Measurements from ENCODE around the gene S100A11.

Gene S100A11

GRCh38 chr1:152039461-152039860 is 2.7 kb upstream of the S100A11 start:
- DNase-seq (ENCODE audit: low read depth, low spot score): no peak

DNA sequence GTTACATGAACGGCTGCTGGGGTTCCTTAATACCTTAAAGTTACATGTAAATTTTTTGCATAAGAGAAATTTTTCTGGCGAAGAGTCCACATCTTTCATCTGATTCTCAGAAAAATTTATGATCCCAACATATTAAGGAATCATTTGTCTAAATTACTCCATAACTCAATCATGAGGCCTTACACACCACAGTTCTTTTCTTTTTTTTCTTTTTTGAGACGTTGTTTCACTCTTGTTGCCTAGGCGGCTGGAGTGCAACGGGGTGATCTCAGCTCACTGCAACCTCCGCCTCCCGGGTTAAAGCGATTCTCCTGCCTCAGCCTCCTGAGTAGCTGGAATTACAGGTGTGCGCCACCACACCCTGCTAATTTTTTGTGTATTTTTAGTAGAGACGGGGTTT is 2.1 kb upstream of the S100A11 start:
- DNase-seq (ENCODE audit: low read depth, low spot score): no peak

- no peak for DNase-seq (ENCODE audit: low read depth, low spot score)
These were observed 1.1 kb downstream of the S100A11 start for GRCh38 chr1:152035539-152036266.

- DNase-seq (ENCODE audit: low read depth, low spot score): no peak
These were observed 1.9 kb downstream of the S100A11 start for GRCh38 chr1:152034654-152035538.

DNA sequence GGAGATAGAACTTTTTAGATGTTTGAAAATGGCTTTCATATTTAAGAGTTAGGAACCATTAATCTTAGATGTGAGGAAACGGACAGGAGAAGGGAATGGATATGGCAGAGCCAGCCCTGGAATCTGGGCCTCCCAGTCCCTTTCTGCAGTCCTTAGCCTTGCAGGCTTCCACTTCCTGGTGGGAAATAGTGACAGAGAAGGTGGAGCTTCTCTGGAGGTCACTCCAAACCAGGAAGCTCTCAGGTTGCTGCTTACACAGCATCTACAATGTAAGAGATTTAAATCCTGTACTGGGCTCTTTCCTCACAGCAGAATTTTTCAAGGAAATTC is 2.5 kb downstream of the S100A11 start:
- no peak for DNase-seq (ENCODE audit: low read depth, low spot score)

DNA sequence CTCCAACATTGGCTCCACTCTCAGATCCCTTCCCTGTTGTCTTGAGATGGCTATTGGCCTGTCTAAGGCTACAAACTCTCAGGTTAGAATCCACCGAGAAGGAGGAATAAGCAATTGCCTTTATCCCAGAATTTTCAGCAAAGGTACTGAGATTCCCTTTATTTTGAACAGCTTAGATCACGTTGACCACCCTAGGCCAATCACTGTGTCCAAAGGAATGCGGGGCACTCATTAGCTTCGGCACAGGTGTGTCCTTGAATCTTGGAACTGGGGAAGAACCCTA is 6.9 kb downstream of the S100A11 start:
- no peak for DNase-seq (ENCODE audit: low read depth, low spot score)

DNA sequence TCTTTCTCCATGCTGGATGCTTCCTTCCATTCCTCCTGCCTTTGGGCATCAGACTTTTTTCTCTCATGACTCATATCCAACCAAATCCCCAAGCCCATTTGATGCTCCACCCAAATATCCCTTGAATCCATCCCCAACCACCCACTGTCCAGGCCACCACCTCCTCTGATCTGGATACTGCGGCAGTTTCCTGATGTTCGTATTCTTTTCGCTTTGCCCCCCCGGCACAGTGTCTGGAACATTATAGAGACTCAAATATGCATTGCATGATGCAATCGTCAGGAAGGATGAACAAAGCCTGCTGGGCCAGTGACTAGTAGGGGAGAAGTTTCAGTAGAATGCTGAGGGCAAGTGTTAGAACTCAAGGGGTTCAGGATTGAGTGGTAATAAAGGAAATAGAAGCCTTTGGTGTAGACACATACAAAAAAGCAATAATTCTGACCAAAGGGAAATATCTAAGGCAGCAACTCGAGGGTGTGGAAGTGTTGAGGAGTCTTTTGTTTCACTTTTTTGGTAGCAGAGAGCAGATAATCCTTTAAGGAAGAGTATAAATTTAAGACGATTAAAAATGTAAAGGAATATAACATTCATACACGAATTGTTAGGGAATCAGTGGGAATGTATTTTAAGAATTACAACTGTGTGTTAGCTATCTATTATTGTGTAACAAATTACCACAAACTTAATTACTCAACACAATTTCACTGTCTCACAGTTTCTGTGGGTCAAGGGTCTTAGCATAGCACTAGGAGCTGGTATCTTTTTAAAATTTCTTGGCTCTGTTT is 7.5 kb downstream of the S100A11 start:
- no peak for DNase-seq (ENCODE audit: low read depth, low spot score)

- DNase-seq (ENCODE audit: low read depth, low spot score): no peak
These were observed 9.9 kb downstream of the S100A11 start for GRCh38 chr1:152026895-152027294.

- no peak for DNase-seq (ENCODE audit: low read depth, low spot score)
These were observed 12.6 kb downstream of the S100A11 start for GRCh38 chr1:152024223-152024622.

- DNase-seq (ENCODE audit: low read depth, low spot score): no peak
These were observed 13.6 kb downstream of the S100A11 start for GRCh38 chr1:152023221-152023620.

GRCh38 chr1:152022474-152022873 is 14.3 kb downstream of the S100A11 start:
- DNase-seq (ENCODE audit: low read depth, low spot score): no peak

DNA sequence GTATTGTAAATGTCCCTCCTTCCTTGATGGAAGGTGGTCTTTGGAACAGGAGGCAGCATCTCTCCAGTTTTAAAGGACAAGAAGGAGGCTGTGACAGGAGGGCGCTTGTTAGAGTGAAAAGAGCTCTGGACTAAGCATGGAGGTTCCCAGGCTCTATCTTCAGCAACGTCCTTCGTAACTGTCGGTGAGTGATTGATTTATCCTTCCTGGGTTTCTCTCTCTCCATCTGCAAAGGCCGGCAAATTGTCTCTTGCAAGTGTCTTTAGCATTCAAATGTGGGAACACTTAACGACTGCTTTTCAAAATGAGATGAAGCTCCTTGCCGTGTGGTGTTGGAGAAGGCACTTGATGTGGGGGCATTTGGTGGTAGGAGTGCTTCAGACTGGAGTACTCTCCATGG is 15.2 kb downstream of the S100A11 start:
- DNase-seq (ENCODE audit: low read depth, low spot score): no peak

DNA sequence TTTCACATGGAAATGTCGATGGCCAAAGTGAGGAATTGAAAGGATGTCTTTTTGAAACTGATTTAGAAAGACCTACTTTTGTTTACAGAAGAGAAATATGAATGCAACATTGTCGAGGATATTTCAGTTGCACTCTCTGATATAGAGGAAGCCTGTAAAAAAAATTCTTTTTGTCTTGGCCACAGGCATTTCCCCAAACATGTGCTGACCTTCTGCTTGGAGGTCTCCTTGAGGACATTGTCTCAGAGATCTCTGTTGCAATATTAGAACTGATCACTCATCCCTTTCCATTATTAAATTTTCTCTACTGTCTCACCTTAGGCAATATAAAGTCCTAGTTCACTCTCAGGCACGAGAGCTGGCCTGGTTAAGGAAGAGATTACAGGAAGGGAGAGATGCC is 16.0 kb downstream of the S100A11 start:
- DNase-seq (ENCODE audit: low read depth, low spot score): no peak

GRCh38 chr1:152018537-152018936 is 18.3 kb downstream of the S100A11 start:
- no peak for DNase-seq (ENCODE audit: low read depth, low spot score)

- DNase-seq (ENCODE audit: low read depth, low spot score): no peak
These were observed 21.0 kb downstream of the S100A11 start for GRCh38 chr1:152015766-152016165.

- no peak for DNase-seq (ENCODE audit: low read depth, low spot score)
These were observed 21.9 kb downstream of the S100A11 start for GRCh38 chr1:152014943-152015342.

- DNase-seq (ENCODE audit: low read depth, low spot score): no peak
These were observed 23.1 kb downstream of the S100A11 start for GRCh38 chr1:152013664-152014237.

GRCh38 chr1:152009691-152010090 is 27.1 kb downstream of the S100A11 start:
- DNase-seq (ENCODE audit: low read depth, low spot score): no peak

- no peak for DNase-seq (ENCODE audit: low read depth, low spot score)
These were observed 29.8 kb downstream of the S100A11 start for GRCh38 chr1:152007047-152007446.

DNA sequence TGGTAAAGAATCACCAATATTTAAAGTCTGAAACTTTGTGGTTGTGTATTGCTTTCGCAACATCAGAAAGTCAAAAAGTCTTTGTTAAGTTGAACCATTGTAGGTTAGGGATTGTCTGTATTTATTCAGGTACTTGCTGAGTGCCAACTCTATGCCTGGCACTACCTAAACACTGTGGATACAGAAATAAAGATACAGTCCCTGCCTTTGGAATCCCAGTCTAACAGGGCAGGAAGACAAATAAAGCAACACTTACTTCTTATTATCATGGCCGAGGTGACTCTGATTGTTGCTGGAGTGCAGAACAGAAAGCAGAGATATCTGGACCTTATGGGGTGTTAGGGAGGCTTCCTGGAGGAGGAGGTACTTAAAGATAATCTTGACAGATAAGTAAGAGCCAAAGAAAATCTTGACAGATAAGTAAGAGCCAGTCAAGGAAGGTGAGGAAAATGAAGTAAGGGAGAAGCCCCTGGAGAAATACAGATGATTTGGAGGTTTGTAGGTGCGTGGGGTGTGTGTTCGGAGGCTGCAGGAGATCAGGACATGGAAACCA is 31.4 kb downstream of the S100A11 start:
- DNase-seq (ENCODE audit: low read depth, low spot score): no peak

DNA sequence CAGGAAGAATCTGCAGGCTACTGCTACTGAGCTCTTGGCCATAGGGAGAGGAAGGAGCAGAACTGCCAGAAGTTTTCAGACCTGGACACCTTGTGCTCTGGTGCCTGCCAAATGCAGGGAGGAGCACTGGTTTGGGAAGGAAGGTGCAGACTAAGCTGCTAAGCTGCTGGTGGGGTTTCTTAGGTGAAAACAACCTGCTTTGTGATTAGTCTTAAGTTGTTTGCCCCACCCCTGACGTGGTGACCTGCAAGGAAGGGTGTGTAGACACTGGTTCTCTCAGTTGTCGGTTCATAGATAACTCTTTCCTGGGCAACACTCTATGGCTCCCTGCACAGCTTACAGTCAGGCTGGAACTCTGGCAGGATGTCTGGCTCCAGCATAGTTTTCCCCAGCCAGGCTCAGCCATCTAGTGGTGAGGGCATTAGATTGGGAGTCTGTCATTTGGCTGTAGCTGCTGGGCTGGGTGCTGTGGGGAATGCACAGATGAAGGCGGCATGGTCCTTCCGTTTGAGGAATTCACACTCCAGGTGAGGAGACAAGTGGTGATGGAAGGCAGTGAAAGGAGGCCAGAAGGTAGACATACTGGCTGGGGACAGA is 32.9 kb downstream of the S100A11 start:
- DNase-seq (ENCODE audit: low read depth, low spot score): no peak

DNA sequence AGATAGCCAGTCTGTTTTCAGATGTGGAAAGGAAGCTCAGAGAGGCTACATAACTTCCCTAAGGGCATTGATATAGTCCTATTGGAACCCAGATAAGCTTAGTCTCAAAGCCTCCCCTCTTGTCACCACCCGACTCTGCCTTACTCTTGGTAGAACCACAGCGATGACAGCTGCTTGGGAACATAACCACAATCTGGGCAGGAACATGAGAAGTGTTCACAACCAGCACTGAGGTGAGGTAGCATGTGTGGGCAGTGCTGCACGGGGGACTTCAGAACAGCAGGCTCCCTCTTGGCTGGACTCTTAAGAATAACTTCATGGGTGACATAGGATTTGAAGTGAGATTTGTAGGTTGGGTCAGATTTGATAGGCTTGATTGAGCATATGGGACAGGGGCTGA is 33.8 kb downstream of the S100A11 start:
- DNase-seq (ENCODE audit: low read depth, low spot score): no peak
